NCI-H446 treated with DMSO at 0.1 percent for 48 hours (cell line): ENCODE measurements around the gene OSBPL8.

Experiments
- DNase-seq: peaks from one replicate; lab custom pipeline; 2025; lab: John Stamatoyannopoulos, UW

The OSBPL8 gene

GRCh38 chr12:76559400-76560085 lies at the start of gene OSBPL8:
Gene OSBPL8, minus strand, starts transcription at chr12:76559771. Its CDS starts 72,220 bp downstream, at chr12:76487551.
- DNase-seq: peak; percentile 79

- DNase-seq: no peak
Measured at GRCh38 chr12:76608070-76608469, 48.5 kb upstream of the OSBPL8 start.

- DNase-seq: no peak
Measured at GRCh38 chr12:76595056-76595455, 35.5 kb upstream of the OSBPL8 start.

- DNase-seq: no peak
Measured at GRCh38 chr12:76591476-76591875, 31.9 kb upstream of the OSBPL8 start.

- DNase-seq: no peak
Measured at GRCh38 chr12:76590131-76590530, 30.6 kb upstream of the OSBPL8 start.

- no peak for DNase-seq
Measured at GRCh38 chr12:76588881-76589565, 29.5 kb upstream of the OSBPL8 start.

GRCh38 chr12:76587428-76588178 lies 28.0 kb upstream of the OSBPL8 start:
- DNase-seq: no peak

GRCh38 chr12:76586764-76587395 lies 27.3 kb upstream of the OSBPL8 start:
- peak; percentile 33 for DNase-seq

- no peak for DNase-seq
Measured at GRCh38 chr12:76583301-76583700, 23.7 kb upstream of the OSBPL8 start.

GRCh38 chr12:76573840-76574373 lies 14.3 kb upstream of the OSBPL8 start:
- no peak for DNase-seq

- DNase-seq: no peak
Measured at GRCh38 chr12:76571256-76571655, 11.7 kb upstream of the OSBPL8 start.

- DNase-seq: no peak
Measured at GRCh38 chr12:76569685-76570604, 10.4 kb upstream of the OSBPL8 start.

- DNase-seq: no peak
Measured at GRCh38 chr12:76568888-76569551, 9.4 kb upstream of the OSBPL8 start.

GRCh38 chr12:76568130-76568529 lies 8.6 kb upstream of the OSBPL8 start:
- DNase-seq: no peak

- DNase-seq: no peak
Measured at GRCh38 chr12:76563061-76563460, 3.5 kb upstream of the OSBPL8 start.

GRCh38 chr12:76562130-76562529 lies 2.6 kb upstream of the OSBPL8 start:
- DNase-seq: no peak

- no peak for DNase-seq
Measured at GRCh38 chr12:76560086-76560491, 518 bp upstream of the OSBPL8 start.

- DNase-seq: no peak
Measured at GRCh38 chr12:76558684-76559399, 729 bp downstream of the OSBPL8 start.

- DNase-seq: no peak
Measured at GRCh38 chr12:76556368-76556767, 3.2 kb downstream of the OSBPL8 start.

- no peak for DNase-seq
Measured at GRCh38 chr12:76555797-76556196, 3.8 kb downstream of the OSBPL8 start.
